ENCODE results near the gene IL19. TPM values are rescaled to one million over a fixed set of nuclear protein-coding genes. Genes with fewer than 3 reads are reported as not detected.

The IL19 gene
- total RNA-seq, 1 experiment from 2014 or later: not detected

DNA sequence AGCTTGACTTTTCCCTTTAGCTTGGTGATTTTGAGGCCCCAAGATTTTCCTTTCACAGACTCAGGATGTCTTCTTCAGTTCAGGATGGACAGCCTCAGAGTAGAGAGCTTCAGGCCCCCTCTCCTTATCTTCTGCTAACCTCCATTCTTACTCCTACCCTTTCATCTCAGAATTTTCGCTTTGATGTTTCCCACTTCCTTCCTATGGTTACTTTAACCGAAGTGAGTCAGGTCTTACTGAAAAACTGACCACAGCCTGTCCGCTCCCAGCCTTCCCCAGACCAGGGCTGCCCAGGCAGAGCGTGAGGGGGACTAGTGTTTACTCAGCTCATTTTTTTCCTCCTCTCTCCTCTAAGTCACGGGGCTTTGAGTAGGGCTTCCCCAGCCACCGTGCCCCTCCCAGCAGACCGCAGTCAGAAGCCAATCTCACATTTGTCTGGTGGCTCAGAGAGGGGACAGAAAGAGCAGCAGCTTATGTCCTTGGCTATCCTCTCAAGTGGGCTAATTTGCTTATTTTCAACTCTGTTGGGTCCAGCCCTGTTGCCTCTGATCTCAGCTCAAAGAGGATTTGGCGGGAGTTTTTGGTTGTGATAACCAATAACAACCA lies 4.2 kb upstream of the IL19 start:
- ChIA-PET POLR2A (ENCODE audit: unreplicated experiment) (no interaction called here), CTCF (interaction anchor here (0.6 kb wide), 1 partner anchor 11 kb away, joined by 11 read pairs; no protein-coding TSS in a partner anchor)
- BruUV-seq (replicated peaks): no TSS peak
- Histone ChIP-seq H3K27ac (no peak overlapping the region), H3K36me3 (ENCODE audit: low read depth) (no peaks in the 10 kb centered on the region), H3K9me2 (ENCODE audit: insufficient read depth) (no peaks in the 10 kb centered on the region), H3K9me3 (ENCODE audit: insufficient read depth, low read depth) (no peaks in the 10 kb centered on the region), H3K4me2 (peak overlapping the region; percentile 4; the same call in 1 of the 2 replicates), H3F3A (ENCODE audit: insufficient read depth, low read depth) (no peaks in the 10 kb centered on the region), H2AFZ (no peak overlapping the region), H3K79me2 (ENCODE audit: low read depth) (no peaks in the 10 kb centered on the region), H3K27me3 (ENCODE audit: insufficient read depth, low read depth) (peaks cover 5% of the 10 kb centered on the region; the same call in 1 of the 2 replicates), H3K4me1 (replicated peaks; ENCODE audit: insufficient read depth) (no peaks in the 10 kb centered on the region), H4K20me1 (ENCODE audit: insufficient read depth) (no peaks in the 10 kb centered on the region), H3K4me3 (no peak overlapping the region)
- DNase-seq: peak; percentile 16 to 41
- TF ChIP-seq, protein P1, sequence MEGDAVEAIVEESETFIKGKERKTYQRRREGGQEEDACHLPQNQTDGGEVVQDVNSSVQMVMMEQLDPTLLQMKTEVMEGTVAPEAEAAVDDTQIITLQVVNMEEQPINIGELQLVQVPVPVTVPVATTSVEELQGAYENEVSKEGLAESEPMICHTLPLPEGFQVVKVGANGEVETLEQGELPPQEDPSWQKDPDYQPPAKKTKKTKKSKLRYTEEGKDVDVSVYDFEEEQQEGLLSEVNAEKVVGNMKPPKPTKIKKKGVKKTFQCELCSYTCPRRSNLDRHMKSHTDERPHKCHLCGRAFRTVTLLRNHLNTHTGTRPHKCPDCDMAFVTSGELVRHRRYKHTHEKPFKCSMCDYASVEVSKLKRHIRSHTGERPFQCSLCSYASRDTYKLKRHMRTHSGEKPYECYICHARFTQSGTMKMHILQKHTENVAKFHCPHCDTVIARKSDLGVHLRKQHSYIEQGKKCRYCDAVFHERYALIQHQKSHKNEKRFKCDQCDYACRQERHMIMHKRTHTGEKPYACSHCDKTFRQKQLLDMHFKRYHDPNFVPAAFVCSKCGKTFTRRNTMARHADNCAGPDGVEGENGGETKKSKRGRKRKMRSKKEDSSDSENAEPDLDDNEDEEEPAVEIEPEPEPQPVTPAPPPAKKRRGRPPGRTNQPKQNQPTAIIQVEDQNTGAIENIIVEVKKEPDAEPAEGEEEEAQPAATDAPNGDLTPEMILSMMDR (conservative IDR thresholded peaks at IDR 0.05): no peak
- TF ChIP-seq EZH2 (IDR thresholded peaks at IDR 0.05; ENCODE audit: low read depth): no peak
- intact Hi-C loops (cut with micrococcal nuclease; ENCODE audit: unreplicated experiment): no loop called here

DNA sequence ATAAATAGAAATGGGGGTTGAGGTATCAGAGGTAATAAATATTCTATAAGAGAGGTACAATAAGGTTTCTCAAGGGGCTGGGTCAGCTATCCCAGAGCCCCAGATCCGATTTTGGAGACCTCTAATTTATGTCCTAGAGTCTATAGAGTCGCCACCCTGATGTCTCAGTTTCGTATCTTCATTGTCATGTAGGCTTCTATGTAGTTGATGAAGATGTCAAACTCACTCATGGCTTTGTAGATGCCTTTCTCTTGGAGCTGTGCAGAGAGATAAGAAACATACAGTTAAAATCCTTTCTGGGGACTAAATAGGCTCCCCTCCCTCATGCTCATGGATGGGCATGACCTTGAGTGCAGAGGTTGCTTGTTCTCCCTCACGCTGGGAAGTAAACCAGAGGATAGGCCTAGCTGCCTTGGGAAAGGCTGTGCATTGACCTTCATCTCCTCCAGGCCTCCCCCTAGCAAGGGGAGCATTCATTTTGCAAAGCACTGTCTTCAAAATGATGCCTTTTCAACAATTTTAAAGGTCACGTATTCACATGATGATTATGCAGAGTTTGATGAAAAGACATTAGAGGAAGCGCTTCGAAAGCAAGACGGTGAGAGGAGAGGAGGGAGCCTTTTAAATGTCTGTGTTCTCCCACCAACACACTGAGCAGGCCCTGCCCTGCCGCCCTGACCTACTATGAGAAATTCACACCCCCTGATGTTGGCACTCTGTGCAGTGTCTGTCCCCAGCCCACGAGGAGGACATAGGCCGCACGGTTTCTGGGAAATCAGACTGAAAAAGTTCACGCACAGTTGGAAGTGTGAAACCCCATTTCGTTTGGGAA lies 1.9 kb upstream of the IL19 start:
- no peak for DNase-seq
- Histone ChIP-seq H4K20me1 (ENCODE audit: insufficient read depth) (no peaks in the 10 kb centered on the region), H3K9me3 (ENCODE audit: insufficient read depth, low read depth) (no peaks in the 10 kb centered on the region), H3K79me2 (ENCODE audit: low read depth) (no peaks in the 10 kb centered on the region), H3K27ac (no peak overlapping the region), H3K4me3 (no peak overlapping the region), H3K9me2 (ENCODE audit: insufficient read depth) (no peaks in the 10 kb centered on the region), H3K27me3 (ENCODE audit: insufficient read depth, low read depth) (peaks cover 9% of the 10 kb centered on the region; the same call in 1 of the 2 replicates), H2AFZ (no peak overlapping the region), H3K4me2 (no peak overlapping the region), H3K36me3 (ENCODE audit: low read depth) (no peaks in the 10 kb centered on the region), H3K4me1 (replicated peaks; ENCODE audit: insufficient read depth) (no peaks in the 10 kb centered on the region), H3F3A (ENCODE audit: insufficient read depth, low read depth) (no peaks in the 10 kb centered on the region)
- TF ChIP-seq, protein P1 (conservative IDR thresholded peaks at IDR 0.05): no peak
- TF ChIP-seq EZH2 (IDR thresholded peaks at IDR 0.05; ENCODE audit: low read depth): no peak
- no TSS peak for BruUV-seq (replicated peaks)
- intact Hi-C loops (cut with micrococcal nuclease; ENCODE audit: unreplicated experiment): no loop called here
- POLR2A ChIA-PET (ENCODE audit: unreplicated experiment): no interaction called here
- CTCF ChIA-PET: no interaction called here

DNA sequence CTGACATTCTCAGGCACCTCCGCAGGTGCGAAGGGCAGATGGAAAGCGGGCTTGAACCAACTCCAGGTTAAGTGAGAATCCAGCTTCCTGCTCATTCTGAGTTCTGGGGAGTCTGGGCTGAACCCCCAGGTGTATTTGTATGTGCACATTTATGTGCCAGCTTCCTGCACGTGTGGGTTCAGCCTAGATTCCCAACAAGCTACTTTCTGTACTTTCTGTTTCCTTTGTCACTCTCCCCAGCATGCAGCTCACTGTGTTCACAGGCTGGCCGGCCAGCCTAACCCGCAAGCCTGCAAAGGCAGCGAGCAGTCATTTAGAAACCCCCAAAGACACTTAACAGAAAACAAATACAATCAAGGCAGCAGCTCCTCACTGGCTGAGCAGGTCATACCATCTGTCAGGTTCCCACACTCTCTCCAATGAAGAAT lies 1.3 kb upstream of the IL19 start:
- DNase-seq: no peak
- TF ChIP-seq, protein P1 (conservative IDR thresholded peaks at IDR 0.05): no peak
- TF ChIP-seq EZH2 (IDR thresholded peaks at IDR 0.05; ENCODE audit: low read depth): no peak
- Histone ChIP-seq H3K4me1 (replicated peaks; ENCODE audit: insufficient read depth) (no peaks in the 10 kb centered on the region), H3K27ac (no peak overlapping the region), H3K9me3 (ENCODE audit: insufficient read depth, low read depth) (no peaks in the 10 kb centered on the region), H3K36me3 (ENCODE audit: low read depth) (no peaks in the 10 kb centered on the region), H2AFZ (no peak overlapping the region), H3K79me2 (ENCODE audit: low read depth) (no peaks in the 10 kb centered on the region), H3K4me3 (no peak overlapping the region), H3K4me2 (no peak overlapping the region), H3F3A (ENCODE audit: insufficient read depth, low read depth) (no peaks in the 10 kb centered on the region), H4K20me1 (ENCODE audit: insufficient read depth) (no peaks in the 10 kb centered on the region), H3K9me2 (ENCODE audit: insufficient read depth) (no peaks in the 10 kb centered on the region), H3K27me3 (ENCODE audit: insufficient read depth, low read depth) (peaks cover 9% of the 10 kb centered on the region; the same call in 1 of the 2 replicates)
- intact Hi-C loops (cut with micrococcal nuclease; ENCODE audit: unreplicated experiment): no loop called here
- no TSS peak for BruUV-seq (replicated peaks)
- ChIA-PET CTCF (no interaction called here), POLR2A (ENCODE audit: unreplicated experiment) (no interaction called here)
